Activated CD4-positive, alpha-beta T cell treated with anti-CD3 and anti-CD28 coated beads for 4 hours (primary cell): ENCODE results near the gene WNT16.
"Not testable (repeated sequence)": the region's sequence is repeated elsewhere in the genome, so short reads cannot be mapped to it uniquely, and the experiment has no call there.

Source experiments
- DNase-seq, 2 donors: peaks; one replicate each; pipeline ENCODE4 v3.0.0-alpha.2; 2020

The WNT16 gene, protein sequence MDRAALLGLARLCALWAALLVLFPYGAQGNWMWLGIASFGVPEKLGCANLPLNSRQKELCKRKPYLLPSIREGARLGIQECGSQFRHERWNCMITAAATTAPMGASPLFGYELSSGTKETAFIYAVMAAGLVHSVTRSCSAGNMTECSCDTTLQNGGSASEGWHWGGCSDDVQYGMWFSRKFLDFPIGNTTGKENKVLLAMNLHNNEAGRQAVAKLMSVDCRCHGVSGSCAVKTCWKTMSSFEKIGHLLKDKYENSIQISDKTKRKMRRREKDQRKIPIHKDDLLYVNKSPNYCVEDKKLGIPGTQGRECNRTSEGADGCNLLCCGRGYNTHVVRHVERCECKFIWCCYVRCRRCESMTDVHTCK

GRCh38 chr7:121328508-121329190 lies at the start of gene WNT16:
TSS of gene WNT16 (plus strand) at chr7:121329000. CDS start at chr7:121329293, 293 bp downstream.
- DNase-seq: no peak

- no peak for DNase-seq
Measured at GRCh38 chr7:121279060-121279620, 49.7 kb upstream of the WNT16 start.

- DNase-seq: no peak
Measured at GRCh38 chr7:121279822-121280221, 49.0 kb upstream of the WNT16 start.

DNA sequence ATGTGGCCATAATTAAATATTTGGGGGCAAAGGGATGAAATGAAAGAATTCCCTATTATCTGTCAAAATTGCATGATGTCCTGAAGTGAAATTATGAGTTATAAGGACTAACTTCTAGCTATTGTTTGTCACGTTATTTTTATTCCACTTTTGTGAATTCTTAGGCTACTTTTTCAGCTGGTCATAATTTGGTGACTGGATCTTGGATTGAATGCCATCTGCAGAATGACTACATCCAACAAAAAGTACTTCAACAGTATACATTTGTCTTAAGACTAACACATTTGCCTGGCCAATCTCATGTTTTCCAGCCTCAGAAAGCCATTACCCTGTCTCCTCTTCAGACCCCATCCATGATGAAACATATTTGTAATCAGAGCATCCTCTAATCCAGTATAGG lies 48.1 kb upstream of the WNT16 start:
- DNase-seq: no peak

DNA sequence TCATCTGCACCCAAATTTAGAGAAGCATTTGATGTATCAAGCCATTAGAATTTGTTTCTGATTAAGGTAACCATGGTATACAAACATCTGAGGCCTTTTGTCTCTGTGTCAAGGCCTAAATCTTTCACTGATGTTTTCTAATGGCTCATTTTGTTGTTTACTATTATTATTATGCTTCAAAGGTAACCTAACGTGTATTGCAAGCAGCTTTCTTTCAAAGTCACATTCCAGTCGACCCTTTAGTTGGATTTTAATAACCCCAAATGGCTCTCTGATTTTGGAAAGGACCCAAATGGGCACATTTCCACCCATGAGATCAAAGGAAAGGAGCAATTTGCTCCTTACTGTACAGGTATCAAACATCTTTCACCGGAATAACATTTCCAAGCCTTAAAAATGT lies 46.7 kb upstream of the WNT16 start:
- DNase-seq: no peak

- DNase-seq: no peak
Measured at GRCh38 chr7:121285066-121285667, 43.6 kb upstream of the WNT16 start.

GRCh38 chr7:121286186-121286585 lies 42.6 kb upstream of the WNT16 start:
- no peak for DNase-seq

- no peak for DNase-seq
Measured at GRCh38 chr7:121286742-121287734, 41.8 kb upstream of the WNT16 start.

- no peak for DNase-seq
Measured at GRCh38 chr7:121288894-121289293, 39.9 kb upstream of the WNT16 start.

GRCh38 chr7:121289930-121290329 lies 38.9 kb upstream of the WNT16 start:
- not testable (repeated sequence) for DNase-seq

- DNase-seq: no peak
Measured at GRCh38 chr7:121294448-121294992, 34.3 kb upstream of the WNT16 start.

DNA sequence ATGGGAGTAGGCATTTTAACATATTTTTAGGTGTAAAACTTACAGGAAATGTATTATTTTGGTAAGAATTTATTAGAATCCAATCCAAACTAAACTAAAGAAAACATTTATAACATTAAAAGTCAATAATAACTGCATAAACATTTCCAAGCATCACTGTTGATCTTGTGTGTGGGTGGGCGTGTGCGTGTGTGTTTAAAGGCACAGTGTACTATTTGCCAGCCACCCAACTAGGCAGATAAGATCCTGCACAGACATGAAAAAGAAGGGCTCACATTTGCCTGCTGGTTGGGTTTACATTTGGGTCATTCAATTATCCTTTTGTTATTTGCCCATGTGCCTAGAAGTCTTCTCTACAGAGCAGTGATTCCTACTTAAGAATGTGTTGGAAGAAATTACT lies 31.0 kb upstream of the WNT16 start:
- no peak for DNase-seq

DNA sequence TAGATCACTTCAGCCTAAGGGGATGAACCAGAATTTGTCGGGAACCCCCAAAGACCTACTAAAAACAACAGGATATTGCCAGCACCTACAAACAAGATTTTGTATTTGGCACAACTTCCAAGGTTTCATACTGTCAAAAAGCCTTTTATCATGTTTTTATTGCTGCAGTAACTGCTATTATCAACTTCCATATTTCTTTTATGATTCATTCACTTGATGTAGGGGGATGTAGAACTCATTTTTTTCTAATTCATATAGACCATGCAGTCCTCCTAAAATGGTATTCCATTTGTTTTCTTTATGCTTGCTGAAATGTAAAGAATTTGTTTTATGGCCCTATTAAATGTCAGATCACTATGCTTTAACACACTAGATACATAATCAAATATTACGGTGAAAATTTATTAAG lies 30.0 kb upstream of the WNT16 start:
- DNase-seq: no peak

DNA sequence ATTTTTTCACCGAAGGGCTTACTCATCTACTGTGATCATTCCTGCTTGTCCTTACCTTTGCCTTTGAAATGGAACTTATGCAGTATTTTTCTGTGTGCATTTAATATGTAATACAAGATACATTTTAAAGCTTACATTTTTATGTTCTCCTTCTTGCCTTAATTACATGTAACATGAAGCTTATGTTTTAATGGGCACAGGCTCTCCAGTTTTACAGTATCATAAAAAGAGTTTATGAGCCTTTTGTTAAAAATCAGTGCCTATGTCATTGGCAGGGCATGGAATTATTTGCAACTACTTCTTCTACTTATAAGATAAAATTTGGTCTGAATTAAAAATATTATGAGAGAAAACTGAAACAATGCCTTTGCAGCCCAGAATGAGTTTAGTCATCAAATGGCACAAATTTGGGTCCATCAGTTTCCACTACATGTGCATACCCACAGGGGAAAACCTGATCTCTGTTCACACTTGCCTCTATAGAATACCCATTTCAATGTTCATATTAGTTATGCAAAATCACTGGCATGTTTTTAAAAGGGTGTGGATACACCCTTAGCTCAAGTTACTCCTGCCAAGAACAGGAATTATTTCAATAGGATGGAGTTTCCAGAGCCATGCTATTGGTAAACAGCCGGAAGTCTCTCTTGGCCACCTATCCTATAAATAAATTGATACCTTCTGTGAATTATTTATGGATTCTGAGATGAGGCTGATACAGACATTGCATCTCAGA lies 27.9 kb upstream of the WNT16 start:
- no peak for DNase-seq

GRCh38 chr7:121301446-121302213 lies 27.2 kb upstream of the WNT16 start:
- no peak for DNase-seq

GRCh38 chr7:121302214-121302745 lies 26.5 kb upstream of the WNT16 start:
- DNase-seq: no peak

GRCh38 chr7:121303422-121304101 lies 25.2 kb upstream of the WNT16 start:
- no peak for DNase-seq

DNA sequence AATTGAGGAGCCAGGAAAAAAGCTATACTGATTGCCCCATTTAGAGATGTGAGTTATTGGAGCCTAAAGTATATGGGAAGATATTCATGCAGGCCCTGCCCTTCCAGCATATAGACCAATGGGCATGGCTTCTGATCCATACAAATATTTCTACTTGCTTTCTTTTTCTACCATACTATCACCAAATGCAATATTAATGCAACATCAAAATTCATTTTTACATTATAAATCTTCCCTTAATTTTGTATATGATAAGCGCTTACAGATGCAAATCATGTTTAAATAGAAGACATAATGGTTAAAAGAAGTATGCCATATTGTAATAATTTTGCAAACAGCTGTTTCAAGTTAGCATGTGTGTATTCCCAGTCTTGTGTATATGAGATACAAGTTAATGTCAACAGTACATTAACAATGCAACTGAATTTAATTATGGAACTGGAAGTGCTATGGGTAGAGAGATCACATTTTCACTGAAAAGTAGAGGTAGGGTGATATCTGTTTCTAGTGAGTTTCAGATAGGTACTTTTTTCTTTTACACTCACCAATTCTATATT lies 24.6 kb upstream of the WNT16 start:
- DNase-seq: no peak

- DNase-seq: no peak
Measured at GRCh38 chr7:121305109-121305508, 23.7 kb upstream of the WNT16 start.
